A673 (cell line): ENCODE results near the gene RIBC2. TPM values are rescaled to one million over a fixed set of nuclear protein-coding genes. Genes with fewer than 3 reads are reported as not detected.

Experiments used
- BruUV-seq: library from RNA; stranded (reverse); fragments of 400-500 nt; replicated peaks from 2 replicates; lab custom pipeline; 2021; lab: Mats Ljungman, UMichigan
- CTCF ChIA-PET: fragments of 300-600 bp; sonication (Branson Sonifier 250); formaldehyde crosslinking; loops from one replicate; lab custom pipeline; 2022; ENCODE audit warnings: antibody characterized with exemption; lab: Charles Lee
- POLR2A ChIA-PET: fragments of 300-600 bp; sonication (Branson Sonifier 250); formaldehyde crosslinking; loops from one replicate; lab custom pipeline; 2022; ENCODE audit warnings: antibody characterized with exemption; ENCODE audit not compliant: low non-redundant PET; lab: Charles Lee
- DNase-seq: peaks from one replicate; pipeline ENCODE4 v3.0.0-alpha.2; 2015; ENCODE audit warnings: low spot score
- H3K27ac ChIP-seq: fragments of 200-600 bp; sonication (generic); 2 replicates; pipeline ENCODE4 v1.5.1; 2016; ENCODE audit warnings: mixed run types, low read depth, mild to moderate bottlenecking, mixed read lengths, antibody characterized with exemption, low read length; ENCODE audit not compliant: poor library complexity, severe bottlenecking
- H3K27me3 ChIP-seq: fragments of 200-600 bp; sonication (generic); replicated peaks from 2 replicates; pipeline ENCODE4 v1.6.1; 2017; ENCODE audit warnings: mixed run types, low read depth, mild to moderate bottlenecking, mixed read lengths, antibody characterized with exemption, low read length; ENCODE audit not compliant: insufficient read depth, poor library complexity
- H3K36me3 ChIP-seq: fragments of 200-600 bp; sonication (generic); 2 replicates; pipeline ENCODE4 v1.6.1; 2016; ENCODE audit warnings: mixed run types, mild to moderate bottlenecking, mixed read lengths, antibody characterized with exemption, low read length; ENCODE audit not compliant: insufficient read depth, poor library complexity, severe bottlenecking
- H3K4me1 ChIP-seq: fragments of 200-600 bp; sonication (generic); 2 replicates; pipeline ENCODE4 v1.6.1; 2017; ENCODE audit warnings: mixed run types, mild to moderate bottlenecking, mixed read lengths, antibody characterized with exemption, low read length; ENCODE audit not compliant: insufficient read depth, poor library complexity, severe bottlenecking
- H3K4me3 ChIP-seq: fragments of 200-600 bp; sonication (generic); 2 replicates; pipeline ENCODE4 v1.5.1; 2016; ENCODE audit warnings: low read depth, mixed run types, mild to moderate bottlenecking, mixed read lengths, low read length; ENCODE audit not compliant: poor library complexity, severe bottlenecking
- H3K9me3 ChIP-seq: fragments of 200-600 bp; sonication (generic); 2 replicates; pipeline ENCODE4 v1.6.1; 2016; ENCODE audit warnings: mixed run types, low read depth, mild to moderate bottlenecking, mixed read lengths, antibody characterized with exemption, low read length; ENCODE audit not compliant: poor library complexity, severe bottlenecking
- EZH2 ChIP-seq: fragments of 200-600 bp; sonication (generic); IDR thresholded peaks from 2 replicates; pipeline ENCODE4 v1.6.1; 2017; ENCODE audit warnings: borderline replicate concordance, low read depth, mild to moderate bottlenecking, mixed read lengths, antibody characterized with exemption, low read length; ENCODE audit not compliant: poor library complexity, severe bottlenecking
- intact Hi-C: fragments of 100-400 bp; cut with micrococcal nuclease; formaldehyde crosslinking; loops from one replicate; pipeline ENCODE4 v1.10.0; 2022; ENCODE audit not compliant: unreplicated experiment
- total RNA-seq: library from RNA; stranded (reverse); gene quantifications from 2 replicates; pipeline ENCODE4 v1.2.3, GENCODE V29; 2021
- TF ChIP-seq, protein P1 (sequence below): fragments of 300-800, 200-600 bp; sonication (generic); conservative IDR thresholded peaks from 2 replicates; pipeline ENCODE4 v1.5.1; 2017; ENCODE audit warnings: low read depth, mild to moderate bottlenecking, antibody characterized with exemption, low read length, moderate library complexity, mixed read lengths

Gene RIBC2
- total RNA-seq, 1 experiment from 2014 or later: 14.9 TPM

DNA sequence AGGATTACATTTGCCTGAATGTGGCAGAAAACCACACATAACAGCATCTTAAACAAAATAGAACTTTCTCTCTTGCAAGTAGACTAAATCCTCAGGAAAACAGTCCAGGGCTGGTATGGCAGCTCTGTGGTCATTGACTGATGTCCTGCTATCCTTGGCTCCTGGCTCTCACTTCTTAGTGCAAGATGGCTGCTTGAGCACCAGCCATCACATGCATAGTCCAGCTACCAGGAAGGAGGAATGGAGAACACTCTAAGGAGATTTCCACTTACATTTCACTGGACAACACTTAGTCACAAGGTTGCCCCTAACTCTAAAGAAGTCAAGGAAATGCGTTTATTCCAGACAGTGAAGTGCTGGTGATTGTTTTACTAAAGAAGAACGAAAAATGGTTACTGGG lies 13.6 kb downstream of the RIBC2 start:
- Histone ChIP-seq H3K9me3 (no peaks in the 10 kb centered on the region), H3K36me3 (peaks cover 3% of the 10 kb centered on the region), H3K27me3 (no peaks in the 10 kb centered on the region), H3K4me1 (no peaks in the 10 kb centered on the region), H3K27ac (no peak overlapping the region), H3K4me3 (no peak overlapping the region)
- no TSS peak for BruUV-seq
- intact Hi-C loops: no loop called here
- ChIA-PET POLR2A (no interaction called here), CTCF (no interaction called here)
- DNase-seq: no peak
- TF ChIP-seq EZH2: no peak
- TF ChIP-seq, protein P1, sequence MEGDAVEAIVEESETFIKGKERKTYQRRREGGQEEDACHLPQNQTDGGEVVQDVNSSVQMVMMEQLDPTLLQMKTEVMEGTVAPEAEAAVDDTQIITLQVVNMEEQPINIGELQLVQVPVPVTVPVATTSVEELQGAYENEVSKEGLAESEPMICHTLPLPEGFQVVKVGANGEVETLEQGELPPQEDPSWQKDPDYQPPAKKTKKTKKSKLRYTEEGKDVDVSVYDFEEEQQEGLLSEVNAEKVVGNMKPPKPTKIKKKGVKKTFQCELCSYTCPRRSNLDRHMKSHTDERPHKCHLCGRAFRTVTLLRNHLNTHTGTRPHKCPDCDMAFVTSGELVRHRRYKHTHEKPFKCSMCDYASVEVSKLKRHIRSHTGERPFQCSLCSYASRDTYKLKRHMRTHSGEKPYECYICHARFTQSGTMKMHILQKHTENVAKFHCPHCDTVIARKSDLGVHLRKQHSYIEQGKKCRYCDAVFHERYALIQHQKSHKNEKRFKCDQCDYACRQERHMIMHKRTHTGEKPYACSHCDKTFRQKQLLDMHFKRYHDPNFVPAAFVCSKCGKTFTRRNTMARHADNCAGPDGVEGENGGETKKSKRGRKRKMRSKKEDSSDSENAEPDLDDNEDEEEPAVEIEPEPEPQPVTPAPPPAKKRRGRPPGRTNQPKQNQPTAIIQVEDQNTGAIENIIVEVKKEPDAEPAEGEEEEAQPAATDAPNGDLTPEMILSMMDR: no peak

DNA sequence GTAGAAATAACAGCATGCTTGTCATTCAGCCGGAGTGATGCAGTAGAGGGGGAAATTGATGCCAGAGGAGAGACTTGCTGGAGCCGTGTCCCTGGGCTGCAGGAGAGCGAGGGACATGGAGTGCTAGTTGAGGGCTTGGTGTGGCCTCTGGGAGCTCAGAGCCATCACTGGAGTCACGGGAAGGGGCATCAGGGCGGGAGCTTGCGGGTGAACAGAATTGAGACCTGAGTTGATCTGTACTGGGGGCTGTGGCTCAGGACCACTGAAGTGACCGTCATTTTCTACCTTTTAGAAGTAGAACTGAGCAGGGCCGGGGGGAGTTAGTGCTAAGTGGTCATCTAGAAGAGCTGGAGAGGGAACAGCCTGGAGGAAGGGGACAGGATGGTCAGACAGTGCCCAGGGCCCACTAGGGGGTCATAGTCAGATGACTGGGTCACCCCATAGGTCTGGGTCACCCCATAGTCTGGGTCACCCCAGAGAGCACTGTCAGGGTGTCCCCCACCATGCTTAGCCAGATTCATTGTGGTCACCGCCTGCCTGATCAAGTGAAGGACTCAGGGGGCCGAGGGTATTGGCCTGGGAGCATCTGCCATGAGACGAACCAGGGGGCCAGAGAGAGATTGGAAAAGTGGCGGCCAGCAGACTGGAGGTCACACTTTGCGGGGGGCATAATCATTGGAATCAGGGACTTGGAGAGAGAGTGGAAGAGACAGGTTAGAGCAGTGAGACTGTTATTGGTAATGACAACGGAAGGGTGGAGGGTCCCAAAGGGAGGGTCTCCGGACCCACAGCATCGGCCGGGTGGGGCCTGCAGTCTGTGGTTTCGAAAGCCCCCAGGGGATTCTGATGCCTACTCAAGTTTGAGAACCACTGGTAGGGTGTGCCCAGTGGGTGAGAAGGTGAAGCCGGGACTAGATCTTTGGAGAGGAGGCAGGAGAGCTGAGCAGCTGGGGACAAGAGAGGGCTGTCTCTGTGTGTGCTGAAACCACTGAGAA lies 15.2 kb downstream of the RIBC2 start:
- intact Hi-C loops: no loop called here
- no peak for DNase-seq
- Histone ChIP-seq H3K9me3 (no peaks in the 10 kb centered on the region), H3K4me3 (no peak overlapping the region), H3K27me3 (no peaks in the 10 kb centered on the region), H3K27ac (no peak overlapping the region), H3K4me1 (no peaks in the 10 kb centered on the region), H3K36me3 (peaks cover 3% of the 10 kb centered on the region)
- TF ChIP-seq, protein P1: no peak
- TF ChIP-seq EZH2: no peak
- ChIA-PET CTCF (no interaction called here), POLR2A (no interaction called here)
- BruUV-seq: no TSS peak

DNA sequence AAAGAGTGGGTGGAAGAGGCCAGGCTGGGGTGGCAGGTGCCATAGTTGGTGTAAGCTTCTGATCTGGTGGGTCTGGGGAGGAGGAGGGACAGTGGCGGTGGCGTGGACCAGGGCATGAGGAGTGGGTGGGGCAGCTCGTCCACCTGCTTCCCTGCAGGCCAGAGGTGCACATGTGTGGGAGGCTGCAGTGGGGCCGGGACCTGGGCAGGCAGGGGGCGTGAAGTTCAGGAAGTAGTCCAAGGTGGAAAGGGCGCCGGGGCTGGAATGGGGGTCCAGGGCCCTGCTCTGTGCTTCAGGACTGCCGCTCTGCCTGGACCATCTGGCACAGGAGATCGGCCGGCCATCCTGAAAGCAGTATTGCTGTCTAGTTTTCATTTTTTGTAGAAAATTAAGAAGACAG lies 15.9 kb downstream of the RIBC2 start:
- Histone ChIP-seq H3K9me3 (no peaks in the 10 kb centered on the region), H3K27me3 (no peaks in the 10 kb centered on the region), H3K27ac (no peak overlapping the region), H3K36me3 (peaks cover 3% of the 10 kb centered on the region), H3K4me3 (no peak overlapping the region), H3K4me1 (no peaks in the 10 kb centered on the region)
- TF ChIP-seq, protein P1: no peak
- no peak for TF ChIP-seq EZH2
- POLR2A ChIA-PET: no interaction called here
- no TSS peak for BruUV-seq
- no peak for DNase-seq
- CTCF ChIA-PET: no interaction called here
- intact Hi-C loops: no loop called here
